Measurements from ENCODE around the gene SLC38A8. TPM values are rescaled to one million over a fixed set of nuclear protein-coding genes. Genes with fewer than 3 reads are reported as not detected.

The SLC38A8 gene
- total RNA-seq, 2 experiments from 2014 or later = not detected

GRCh38 chr16:83970430-83970815, 72.2 kb downstream of the SLC38A8 start:
- no peak for ATAC-seq
- Mint-ChIP-seq H3K36me3 (ENCODE audit: low read depth) (no peaks in the 10 kb centered on the region), H3K27me3 (peaks cover 13% of the 10 kb centered on the region), H3K27ac (no peak overlapping the region), H3K4me3 (no peak overlapping the region), H3K9me3 (no peaks in the 10 kb centered on the region), H3K4me1 (ENCODE audit: low read depth) (peaks cover 5% of the 10 kb centered on the region)
- no peak for DNase-seq
- POLR2A ChIA-PET = no interaction called here
- CTCF ChIA-PET = interaction anchor here (1.2 to 2.5 kb wide), 2 partner anchors 93 to 96 kb away, joined by 3 to 15 read pairs; no protein-coding TSS in a partner anchor
- intact Hi-C loops (cut with micrococcal nuclease) = no loop called here
- TF ChIP-seq, protein P1, sequence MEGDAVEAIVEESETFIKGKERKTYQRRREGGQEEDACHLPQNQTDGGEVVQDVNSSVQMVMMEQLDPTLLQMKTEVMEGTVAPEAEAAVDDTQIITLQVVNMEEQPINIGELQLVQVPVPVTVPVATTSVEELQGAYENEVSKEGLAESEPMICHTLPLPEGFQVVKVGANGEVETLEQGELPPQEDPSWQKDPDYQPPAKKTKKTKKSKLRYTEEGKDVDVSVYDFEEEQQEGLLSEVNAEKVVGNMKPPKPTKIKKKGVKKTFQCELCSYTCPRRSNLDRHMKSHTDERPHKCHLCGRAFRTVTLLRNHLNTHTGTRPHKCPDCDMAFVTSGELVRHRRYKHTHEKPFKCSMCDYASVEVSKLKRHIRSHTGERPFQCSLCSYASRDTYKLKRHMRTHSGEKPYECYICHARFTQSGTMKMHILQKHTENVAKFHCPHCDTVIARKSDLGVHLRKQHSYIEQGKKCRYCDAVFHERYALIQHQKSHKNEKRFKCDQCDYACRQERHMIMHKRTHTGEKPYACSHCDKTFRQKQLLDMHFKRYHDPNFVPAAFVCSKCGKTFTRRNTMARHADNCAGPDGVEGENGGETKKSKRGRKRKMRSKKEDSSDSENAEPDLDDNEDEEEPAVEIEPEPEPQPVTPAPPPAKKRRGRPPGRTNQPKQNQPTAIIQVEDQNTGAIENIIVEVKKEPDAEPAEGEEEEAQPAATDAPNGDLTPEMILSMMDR (IDR thresholded peaks at IDR 0.05) = no peak

DNA sequence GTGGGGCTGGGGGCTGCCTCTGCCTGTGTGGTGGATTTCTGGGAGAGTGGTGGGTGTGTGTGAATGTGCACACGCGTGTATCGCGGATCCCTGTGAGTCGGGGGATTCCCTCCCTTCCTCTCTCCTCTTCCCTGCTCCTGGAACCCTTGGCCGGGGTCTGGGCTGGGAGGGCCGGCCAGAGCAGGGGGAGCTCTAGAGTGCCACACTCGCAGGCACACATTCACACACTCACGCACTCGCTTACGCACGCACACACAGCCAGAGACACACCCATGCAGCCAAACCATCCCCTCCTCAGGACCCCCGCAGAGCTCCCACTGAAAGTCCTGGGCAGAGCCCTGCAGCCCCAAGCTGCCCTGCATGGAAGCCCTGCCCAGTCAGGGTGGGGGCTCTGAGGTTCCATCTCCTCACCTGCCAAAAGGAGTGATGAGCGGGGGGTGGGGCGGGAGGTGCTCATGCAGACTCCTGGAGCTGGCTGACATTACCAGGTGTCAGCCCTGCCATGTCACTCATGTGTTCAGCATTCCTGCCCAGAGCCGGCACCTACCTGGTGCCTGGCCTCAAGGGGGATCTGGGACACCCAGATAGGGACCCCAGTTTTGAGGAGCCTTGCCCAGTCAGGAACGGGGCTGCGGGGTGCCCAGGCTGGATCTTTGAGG, 72.7 kb downstream of the SLC38A8 start:
- intact Hi-C loops (cut with micrococcal nuclease) = no loop called here
- ChIA-PET CTCF (interaction anchor here (1.0 to 2.5 kb wide), 2 partner anchors 14 to 96 kb away, joined by 3 to 15 read pairs; no protein-coding TSS in a partner anchor), POLR2A (no interaction called here)
- no peaks in the 10 kb centered on the region for H3K9me3 Mint-ChIP-seq
- TF ChIP-seq, protein P1 (IDR thresholded peaks at IDR 0.05) = no peak
- H3K27ac Mint-ChIP-seq = no peak overlapping the region
- H3K27me3 Mint-ChIP-seq = peaks cover 13% of the 10 kb centered on the region
- DNase-seq (no peak), ATAC-seq (no peak)
- no peak overlapping the region for H3K4me3 Mint-ChIP-seq
- no peaks in the 10 kb centered on the region for H3K36me3 Mint-ChIP-seq (ENCODE audit: low read depth)
- H3K4me1 Mint-ChIP-seq (ENCODE audit: low read depth) = peaks cover 5% of the 10 kb centered on the region

DNA sequence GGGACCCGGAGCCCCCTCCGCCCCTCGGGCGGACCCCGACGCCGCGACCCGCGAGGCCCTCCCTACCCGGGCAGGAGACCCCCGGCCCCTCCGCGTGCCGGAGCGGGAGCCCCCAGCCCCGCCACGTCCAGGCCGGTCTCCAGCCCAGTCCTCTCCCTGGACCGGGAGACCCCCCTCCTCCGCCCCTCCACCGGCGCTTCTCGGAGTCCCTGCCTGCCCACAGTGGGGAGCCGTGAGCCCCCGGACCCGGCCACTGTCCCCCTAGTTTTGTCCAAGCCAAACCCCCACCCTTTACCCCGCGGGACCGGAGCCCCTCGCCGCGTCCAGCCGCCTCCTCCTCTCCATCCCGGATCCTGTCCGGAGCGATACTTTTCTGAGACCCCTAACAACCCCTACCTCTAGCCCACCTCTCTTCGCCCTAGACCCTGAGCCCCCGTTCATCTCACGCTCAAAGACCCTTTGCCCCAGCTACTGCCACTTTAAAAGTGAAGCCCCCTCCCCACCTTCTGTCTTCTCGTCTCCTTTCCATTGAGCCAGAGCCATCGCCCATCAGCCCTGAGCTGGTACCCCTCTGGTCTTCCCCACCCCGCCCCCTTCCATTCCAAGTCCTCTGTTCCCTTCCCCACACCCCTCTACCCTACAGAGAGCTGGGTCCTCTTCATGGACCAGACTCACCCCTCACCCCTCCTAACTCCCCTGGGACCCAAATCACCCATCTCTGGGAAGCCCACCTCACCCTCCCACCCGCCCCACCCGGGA, 73.5 kb downstream of the SLC38A8 start:
- CTCF ChIA-PET = interaction anchor here (1.0 to 2.5 kb wide), 2 partner anchors 13 to 97 kb away, joined by 3 to 15 read pairs; no protein-coding TSS in a partner anchor
- no peak for DNase-seq
- no peak for ATAC-seq
- POLR2A ChIA-PET = no interaction called here
- Mint-ChIP-seq H3K36me3 (ENCODE audit: low read depth) (no peaks in the 10 kb centered on the region), H3K27ac (no peak overlapping the region), H3K9me3 (no peaks in the 10 kb centered on the region), H3K27me3 (peaks cover 13% of the 10 kb centered on the region), H3K4me3 (no peak overlapping the region), H3K4me1 (ENCODE audit: low read depth) (peaks cover 5% of the 10 kb centered on the region)
- TF ChIP-seq, protein P1 (IDR thresholded peaks at IDR 0.05) = no peak
- intact Hi-C loops (cut with micrococcal nuclease) = no loop called here

GRCh38 chr16:83968306-83968851, 74.2 kb downstream of the SLC38A8 start:
- no peak overlapping the region for H3K27ac Mint-ChIP-seq
- H3K36me3 Mint-ChIP-seq (ENCODE audit: low read depth) = no peaks in the 10 kb centered on the region
- TF ChIP-seq, protein P1 (IDR thresholded peaks at IDR 0.05) = no peak
- peaks cover 5% of the 10 kb centered on the region for H3K4me1 Mint-ChIP-seq (ENCODE audit: low read depth)
- H3K4me3 Mint-ChIP-seq = no peak overlapping the region
- ChIA-PET POLR2A (no interaction called here), CTCF (no interaction called here)
- ATAC-seq (peak; percentile 50), DNase-seq (no peak)
- H3K27me3 Mint-ChIP-seq = peaks cover 13% of the 10 kb centered on the region
- no peaks in the 10 kb centered on the region for H3K9me3 Mint-ChIP-seq
- intact Hi-C loops (cut with micrococcal nuclease) = no loop called here

GRCh38 chr16:83967838-83968305, 74.7 kb downstream of the SLC38A8 start, which contains the start of gene NECAB2:
Gene NECAB2, plus strand, starts transcription at chr16:83968244. Its CDS starts 405 bp downstream, at chr16:83968649.
- Mint-ChIP-seq H3K9me3 (no peaks in the 10 kb centered on the region), H3K27me3 (peaks cover 13% of the 10 kb centered on the region), H3K27ac (no peak within 1 kb of the TSS), H3K36me3 (ENCODE audit: low read depth) (no peaks in the 10 kb centered on the region), H3K4me1 (ENCODE audit: low read depth) (peaks cover 5% of the 10 kb centered on the region), H3K4me3 (peak within 1 kb of the TSS; percentile 42)
- DNase-seq (peak; percentile 54), ATAC-seq (peak; percentile 67)
- ChIA-PET CTCF (no interaction called here), POLR2A (no interaction called here)
- TF ChIP-seq, protein P1 (IDR thresholded peaks at IDR 0.05) = peak; percentile 46
- intact Hi-C loops (cut with micrococcal nuclease) = no loop called here

Data from activated CD8-positive, alpha-beta T cell treated with anti-CD3 and anti-CD28 coated beads for 36 hours (primary cell).